OCI-LY3 (cell line): ENCODE results near the gene HSPA1B.

Source experiments
- H2AFZ ChIP-seq: fragments of 200-600, 300-600 bp; shearing (Covaris generic); 2 replicates; pipeline ENCODE4 v1.6.0; 2014; ENCODE audit warnings: antibody characterized with exemption, low read depth, low read length
- H3K27ac ChIP-seq: fragments of 200-600, 300-600 bp; sonication (generic); 2 replicates; pipeline ENCODE4 v1.5.1; 2014; ENCODE audit warnings: mild to moderate bottlenecking, low read length, moderate library complexity, mixed read lengths
- H3K27me3 ChIP-seq: fragments of 200-600, 300-600 bp; sonication (generic); 2 replicates; pipeline ENCODE4 v1.6.1; 2014; ENCODE audit warnings: low read depth, low read length, mixed read lengths
- H3K36me3 ChIP-seq: fragments of 200-600, 300-600 bp; sonication (generic); replicated peaks from 2 replicates; pipeline ENCODE3; 2014; ENCODE audit warnings: low read depth, low read length, mixed read lengths
- H3K4me1 ChIP-seq: fragments of 300-600, 200-600 bp; sonication (generic); 2 replicates; pipeline ENCODE4 v1.6.1; 2014; ENCODE audit warnings: low read length, mixed read lengths
- H3K4me2 ChIP-seq: fragments of 200-600, 300-600 bp; sonication (generic); 2 replicates; pipeline ENCODE4 v1.6.1; 2014; ENCODE audit warnings: low read length, mixed read lengths
- H3K4me3 ChIP-seq: fragments of 300-600, 200-600 bp; sonication (generic); 2 replicates; pipeline ENCODE4 v1.5.1; 2014; ENCODE audit warnings: antibody characterized with exemption, mild to moderate bottlenecking, low read length, moderate library complexity
- H3K79me2 ChIP-seq: fragments of 300-600, 200-600 bp; shearing (Covaris generic); 2 replicates; pipeline ENCODE4 v1.6.1; 2014; ENCODE audit warnings: mild to moderate bottlenecking, low read length, mixed read lengths
- H3K9ac ChIP-seq: fragments of 300-600, 200-600 bp; shearing (Covaris generic); 2 replicates; pipeline ENCODE4 v1.6.0; 2014; ENCODE audit warnings: mild to moderate bottlenecking, low read length, moderate library complexity
- H3K9me3 ChIP-seq: fragments of 200-600, 300-600 bp; shearing (Covaris generic); 2 replicates; pipeline ENCODE4 v1.6.1; 2014; ENCODE audit warnings: low read length, mixed read lengths; ENCODE audit not compliant: insufficient read depth
- H4K20me1 ChIP-seq: fragments of 200-600, 300-600 bp; sonication (generic); 2 replicates; pipeline ENCODE4 v1.6.1; 2016; ENCODE audit warnings: low read length, mixed read lengths; ENCODE audit not compliant: insufficient read depth
- EZH2phosphoT487 ChIP-seq: fragments of 200-600 bp; shearing (Covaris generic); IDR thresholded peaks from 2 replicates; pipeline ENCODE4 v1.6.1; 2018; ENCODE audit warnings: antibody characterized with exemption, mixed run types, low read depth
- TF ChIP-seq, protein P1 (sequence below): fragments of 200-600, 300-600 bp; sonication (generic); IDR thresholded peaks from 2 replicates; pipeline ENCODE4 v1.5.1; 2014; ENCODE audit warnings: antibody characterized with exemption, low read length, low read depth

HSPA1B gene

DNA sequence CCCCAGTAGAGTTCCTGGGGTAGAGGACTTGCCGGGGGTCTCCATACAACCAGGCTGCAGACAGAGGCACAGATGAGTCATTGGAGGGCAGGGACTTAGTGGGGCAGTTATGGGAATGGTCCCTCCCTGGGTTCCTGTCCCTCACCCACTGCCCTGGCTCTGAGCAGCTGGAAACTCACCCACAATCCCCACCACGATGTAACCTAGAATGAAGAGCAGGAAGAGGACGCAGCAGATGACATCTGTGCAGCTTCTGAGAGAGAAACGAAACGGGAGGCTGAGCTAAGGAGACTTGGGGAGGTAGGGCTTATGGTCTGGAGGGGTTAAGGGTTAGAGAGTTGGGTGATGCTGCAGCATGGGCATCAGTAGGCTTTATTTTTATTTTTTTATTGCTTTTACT, 48.3 kb downstream of the HSPA1B start:
- H4K20me1 ChIP-seq, result no peaks in the 10 kb centered on the region
- no peak overlapping the region for H3K4me2 ChIP-seq
- no peaks in the 10 kb centered on the region for H3K9me3 ChIP-seq
- no peak overlapping the region for H3K4me3 ChIP-seq
- no peaks in the 10 kb centered on the region for H3K36me3 ChIP-seq
- H2AFZ ChIP-seq, result no peak overlapping the region
- H3K79me2 ChIP-seq, result no peaks in the 10 kb centered on the region
- no peaks in the 10 kb centered on the region for H3K27me3 ChIP-seq
- no peak overlapping the region for H3K27ac ChIP-seq
- TF ChIP-seq, protein P1, sequence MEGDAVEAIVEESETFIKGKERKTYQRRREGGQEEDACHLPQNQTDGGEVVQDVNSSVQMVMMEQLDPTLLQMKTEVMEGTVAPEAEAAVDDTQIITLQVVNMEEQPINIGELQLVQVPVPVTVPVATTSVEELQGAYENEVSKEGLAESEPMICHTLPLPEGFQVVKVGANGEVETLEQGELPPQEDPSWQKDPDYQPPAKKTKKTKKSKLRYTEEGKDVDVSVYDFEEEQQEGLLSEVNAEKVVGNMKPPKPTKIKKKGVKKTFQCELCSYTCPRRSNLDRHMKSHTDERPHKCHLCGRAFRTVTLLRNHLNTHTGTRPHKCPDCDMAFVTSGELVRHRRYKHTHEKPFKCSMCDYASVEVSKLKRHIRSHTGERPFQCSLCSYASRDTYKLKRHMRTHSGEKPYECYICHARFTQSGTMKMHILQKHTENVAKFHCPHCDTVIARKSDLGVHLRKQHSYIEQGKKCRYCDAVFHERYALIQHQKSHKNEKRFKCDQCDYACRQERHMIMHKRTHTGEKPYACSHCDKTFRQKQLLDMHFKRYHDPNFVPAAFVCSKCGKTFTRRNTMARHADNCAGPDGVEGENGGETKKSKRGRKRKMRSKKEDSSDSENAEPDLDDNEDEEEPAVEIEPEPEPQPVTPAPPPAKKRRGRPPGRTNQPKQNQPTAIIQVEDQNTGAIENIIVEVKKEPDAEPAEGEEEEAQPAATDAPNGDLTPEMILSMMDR, result no peak
- no peak for TF ChIP-seq EZH2phosphoT487
- H3K4me1 ChIP-seq, result no peaks in the 10 kb centered on the region
- H3K9ac ChIP-seq, result no peak overlapping the region

- no peaks in the 10 kb centered on the region for H4K20me1 ChIP-seq
- H3K79me2 ChIP-seq, result no peaks in the 10 kb centered on the region
- H3K9ac ChIP-seq, result no peak overlapping the region
- H2AFZ ChIP-seq, result no peak overlapping the region
- TF ChIP-seq, protein P1, result no peak
- no peak for TF ChIP-seq EZH2phosphoT487
- no peak overlapping the region for H3K4me3 ChIP-seq
- peaks cover under 1% of the 10 kb centered on the region for H3K36me3 ChIP-seq
- H3K4me1 ChIP-seq, result no peaks in the 10 kb centered on the region
- H3K27me3 ChIP-seq, result no peaks in the 10 kb centered on the region
- no peak overlapping the region for H3K27ac ChIP-seq
- H3K9me3 ChIP-seq, result no peaks in the 10 kb centered on the region
- H3K4me2 ChIP-seq, result no peak overlapping the region
Measured at GRCh38 chr6:31876357-31876756, 48.8 kb downstream of the HSPA1B start.

DNA sequence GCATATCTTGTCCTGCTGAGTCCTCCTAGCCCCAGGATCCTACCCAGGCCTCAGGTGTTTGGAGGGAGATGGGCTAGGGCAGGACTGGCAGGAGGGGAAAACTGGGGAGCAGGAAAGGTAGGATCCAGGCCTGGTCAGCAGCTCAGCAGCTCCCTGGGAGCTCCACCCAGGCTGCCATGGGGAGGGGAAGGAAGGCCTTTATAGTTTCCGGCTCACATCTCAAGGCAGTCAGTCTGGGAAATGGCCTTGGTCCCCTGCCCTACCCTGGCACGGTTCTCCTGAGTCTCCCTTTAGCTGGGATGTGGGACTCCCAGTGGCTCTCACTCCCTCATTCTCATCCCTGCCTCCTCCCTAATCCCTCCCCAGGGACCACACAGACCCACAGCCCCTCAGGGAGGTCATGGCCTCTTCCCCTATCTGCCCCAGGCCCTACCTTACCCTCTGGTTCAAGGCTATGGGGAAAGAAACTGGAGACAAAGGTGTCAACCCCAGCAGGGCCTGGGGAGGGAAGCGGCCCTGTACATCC, 49.6 kb downstream of the HSPA1B start:
- Histone ChIP-seq H3K9me3 (no peaks in the 10 kb centered on the region), H3K4me1 (no peaks in the 10 kb centered on the region), H3K27me3 (no peaks in the 10 kb centered on the region), H3K27ac (no peak overlapping the region), H3K4me2 (no peak overlapping the region), H3K4me3 (no peak overlapping the region), H4K20me1 (no peaks in the 10 kb centered on the region), H2AFZ (no peak overlapping the region), H3K36me3 (peaks cover 3% of the 10 kb centered on the region), H3K9ac (no peak overlapping the region), H3K79me2 (no peaks in the 10 kb centered on the region)
- TF ChIP-seq EZH2phosphoT487, result no peak

DNA sequence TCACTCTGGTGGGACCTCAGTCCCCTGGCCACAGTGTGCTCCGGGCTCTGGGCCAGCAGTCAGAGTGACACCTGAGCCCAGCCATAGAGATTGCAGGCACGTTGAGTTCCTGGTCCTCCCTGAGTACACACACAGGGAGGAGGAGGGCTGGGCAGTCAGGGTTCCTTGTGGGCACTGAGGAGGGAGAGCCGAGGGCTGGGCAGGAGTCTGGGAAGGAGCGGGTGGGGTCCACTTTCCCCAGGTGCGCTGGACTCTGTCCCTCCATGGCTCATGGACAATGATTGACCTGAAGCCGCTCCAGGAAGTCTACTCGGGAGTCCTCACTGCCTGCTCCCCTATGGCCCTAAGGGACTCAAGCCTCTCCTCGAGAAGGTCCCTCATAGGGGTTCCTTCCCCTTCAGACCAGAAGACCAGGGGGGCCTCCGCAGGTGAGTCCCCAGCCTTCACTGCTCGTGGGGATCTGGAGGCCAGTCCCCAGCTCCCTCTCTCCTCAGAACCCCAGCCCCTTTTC, 50.2 kb downstream of the HSPA1B start:
- Histone ChIP-seq H3K79me2 (no peaks in the 10 kb centered on the region), H2AFZ (no peak overlapping the region), H3K9ac (no peak overlapping the region), H3K4me2 (no peak overlapping the region), H3K4me1 (no peaks in the 10 kb centered on the region), H3K9me3 (no peaks in the 10 kb centered on the region), H3K27me3 (no peaks in the 10 kb centered on the region), H3K36me3 (peaks cover 3% of the 10 kb centered on the region), H3K4me3 (no peak overlapping the region), H3K27ac (no peak overlapping the region), H4K20me1 (no peaks in the 10 kb centered on the region)
- no peak for TF ChIP-seq EZH2phosphoT487
- TF ChIP-seq, protein P1, result no peak
